Neural cell (in vitro differentiated cells): ENCODE measurements around the gene PANX2. TPM values are rescaled to one million over a fixed set of nuclear protein-coding genes. Genes with fewer than 3 reads are reported as not detected.
"Not testable (repeated sequence)": the region's sequence is repeated elsewhere in the genome, so short reads cannot be mapped to it uniquely, and the experiment has no call there.

Experiments
- H2AFZ ChIP-seq: fragments of 200-600, 300-800 bp; sonication (generic), shearing (Covaris generic); 2 replicates; pipeline ENCODE4 v1.6.0; 2014; ENCODE audit warnings: low read depth, mild to moderate bottlenecking, antibody characterized with exemption, low read length, moderate library complexity
- H3F3A ChIP-seq: fragments of 200-600 bp; shearing (Covaris generic); 2 replicates; pipeline ENCODE4 v1.6.1; 2016; ENCODE audit warnings: mild to moderate bottlenecking, moderate library complexity, mixed read lengths, antibody characterized with exemption, low read length; ENCODE audit not compliant: insufficient read depth, poor library complexity, severe bottlenecking
- H3K27ac ChIP-seq: fragments of 200-600, 300-800 bp; sonication (generic), shearing (Covaris generic); 2 replicates; pipeline ENCODE4 v1.5.1; 2014; ENCODE audit warnings: mild to moderate bottlenecking, low read length, moderate library complexity
- H3K27me3 ChIP-seq: fragments of 300-800, 200-600 bp; sonication (generic), shearing (Covaris generic); 2 replicates; pipeline ENCODE4 v1.6.0; 2014; ENCODE audit warnings: mild to moderate bottlenecking, low read depth, low read length, moderate library complexity; ENCODE audit not compliant: insufficient read depth
- H3K36me3 ChIP-seq: fragments of 300-800, 200-600 bp; sonication (generic), shearing (Covaris generic); 2 replicates; pipeline ENCODE4 v1.5.1; 2014; ENCODE audit warnings: mild to moderate bottlenecking, antibody characterized with exemption, low read length, moderate library complexity; ENCODE audit not compliant: insufficient read depth
- H3K4me2 ChIP-seq: fragments of 300-800, 200-600 bp; sonication (generic), shearing (Covaris generic); 2 replicates; pipeline ENCODE4 v1.6.0; 2014; ENCODE audit warnings: mild to moderate bottlenecking, low read length
- H3K4me3 ChIP-seq: fragments of 300-800, 200-600 bp; sonication (generic), shearing (Covaris generic); 2 replicates; pipeline ENCODE4 v1.5.1; 2014; ENCODE audit warnings: mild to moderate bottlenecking, low read length, moderate library complexity
- H3K79me2 ChIP-seq: fragments of 200-600 bp; shearing (Covaris generic); replicated peaks from 2 replicates; pipeline ENCODE4 v1.6.0; 2014; ENCODE audit warnings: mild to moderate bottlenecking, low read length, moderate library complexity; ENCODE audit not compliant: insufficient read depth
- H3K9ac ChIP-seq: fragments of 300-800, 200-600 bp; sonication (generic), shearing (Covaris generic); 2 replicates; pipeline ENCODE4 v1.6.1; 2016; ENCODE audit warnings: mild to moderate bottlenecking, low read length, mixed read lengths
- H3K9me2 ChIP-seq: fragments of 200-600 bp; shearing (Covaris generic); 2 replicates; pipeline ENCODE4 v1.6.1; 2016; ENCODE audit warnings: mild to moderate bottlenecking, low read length, mixed read lengths; ENCODE audit not compliant: insufficient read depth
- H3K9me3 ChIP-seq: fragments of 200-600, 300-800 bp; sonication (generic), shearing (Covaris generic); 2 replicates; pipeline ENCODE4 v1.6.1; 2016; ENCODE audit warnings: mild to moderate bottlenecking, mixed run types, low read length, moderate library complexity, mixed read lengths
- H4K20me1 ChIP-seq: fragments of 200-600 bp; shearing (Covaris generic); 2 replicates; pipeline ENCODE4 v1.6.1; 2016; ENCODE audit warnings: mild to moderate bottlenecking, mixed run types; ENCODE audit not compliant: insufficient read depth
- EP300 ChIP-seq: fragments of 450-650 bp; conservative IDR thresholded peaks from 2 replicates; pipeline ENCODE4 v1.6.1; 2014; ENCODE audit warnings: antibody characterized with exemption, mild to moderate bottlenecking, moderate library complexity; ENCODE audit not compliant: poor library complexity, severe bottlenecking
- EZH2 ChIP-seq: fragments of 200-600, 300-800 bp; shearing (Covaris generic), sonication (generic); IDR thresholded peaks from 2 replicates; pipeline ENCODE4 v1.6.1; 2014; ENCODE audit warnings: antibody characterized with exemption, low read length, borderline replicate concordance, mild to moderate bottlenecking; ENCODE audit not compliant: insufficient read depth, poor library complexity, severe bottlenecking
- MXI1 ChIP-seq: fragments of 450-650 bp; conservative IDR thresholded peaks from 2 replicates; pipeline ENCODE4 v1.6.1; 2014; ENCODE audit warnings: antibody characterized with exemption, mild to moderate bottlenecking; ENCODE audit not compliant: poor library complexity, severe bottlenecking
- POLR2AphosphoS5 ChIP-seq: IDR thresholded peaks from 2 replicates; pipeline ENCODE4 v1.6.1; 2012
- RAD21 ChIP-seq: fragments of 450-650 bp; conservative IDR thresholded peaks from 2 replicates; pipeline ENCODE4 v1.6.1; 2014; ENCODE audit warnings: antibody characterized with exemption, mild to moderate bottlenecking, moderate library complexity
- REST ChIP-seq: IDR thresholded peaks from 2 replicates; pipeline ENCODE4 v1.6.1; 2012; ENCODE audit warnings: borderline replicate concordance
- SMC3 ChIP-seq: fragments of 450-650 bp; conservative IDR thresholded peaks from 2 replicates; pipeline ENCODE4 v1.6.1; 2014; ENCODE audit warnings: antibody characterized with exemption, mild to moderate bottlenecking, moderate library complexity; ENCODE audit not compliant: poor library complexity
- TAF1 ChIP-seq: IDR thresholded peaks from 2 replicates; pipeline ENCODE4 v1.6.1; 2012; ENCODE audit warnings: low read depth
- polyA plus RNA-seq: library from polyadenylated mRNA; depleted of rRNA; stranded (reverse); fragments of >200 nt; gene quantifications from 2 replicates; pipeline ENCODE4 v1.2.3, GENCODE V29; 2014
- TF ChIP-seq, protein P1 (sequence below): fragments of 450-650 bp; IDR thresholded peaks from 2 replicates; pipeline ENCODE4 v1.5.1; 2014; ENCODE audit warnings: antibody characterized with exemption, mild to moderate bottlenecking, moderate library complexity; ENCODE audit not compliant: poor library complexity, severe bottlenecking

The PANX2 gene
- polyA plus RNA-seq, 1 donor from 2014 or later = 3.4 TPM

GRCh38 chr22:50136581-50137015 is 33.9 kb upstream of the PANX2 start:
- H3K9ac ChIP-seq = no peak overlapping the region
- H3K79me2 ChIP-seq = no peaks in the 10 kb centered on the region
- no peaks in the 10 kb centered on the region for H3F3A ChIP-seq
- no peak overlapping the region for H3K4me2 ChIP-seq
- H3K27ac ChIP-seq = no peak overlapping the region
- no peak overlapping the region for H2AFZ ChIP-seq
- no peaks in the 10 kb centered on the region for H3K9me2 ChIP-seq
- no peak for TF ChIP-seq MXI1
- no peak for TF ChIP-seq SMC3
- TF ChIP-seq POLR2AphosphoS5 = no peak
- no peak for TF ChIP-seq EP300
- TF ChIP-seq, protein P1, sequence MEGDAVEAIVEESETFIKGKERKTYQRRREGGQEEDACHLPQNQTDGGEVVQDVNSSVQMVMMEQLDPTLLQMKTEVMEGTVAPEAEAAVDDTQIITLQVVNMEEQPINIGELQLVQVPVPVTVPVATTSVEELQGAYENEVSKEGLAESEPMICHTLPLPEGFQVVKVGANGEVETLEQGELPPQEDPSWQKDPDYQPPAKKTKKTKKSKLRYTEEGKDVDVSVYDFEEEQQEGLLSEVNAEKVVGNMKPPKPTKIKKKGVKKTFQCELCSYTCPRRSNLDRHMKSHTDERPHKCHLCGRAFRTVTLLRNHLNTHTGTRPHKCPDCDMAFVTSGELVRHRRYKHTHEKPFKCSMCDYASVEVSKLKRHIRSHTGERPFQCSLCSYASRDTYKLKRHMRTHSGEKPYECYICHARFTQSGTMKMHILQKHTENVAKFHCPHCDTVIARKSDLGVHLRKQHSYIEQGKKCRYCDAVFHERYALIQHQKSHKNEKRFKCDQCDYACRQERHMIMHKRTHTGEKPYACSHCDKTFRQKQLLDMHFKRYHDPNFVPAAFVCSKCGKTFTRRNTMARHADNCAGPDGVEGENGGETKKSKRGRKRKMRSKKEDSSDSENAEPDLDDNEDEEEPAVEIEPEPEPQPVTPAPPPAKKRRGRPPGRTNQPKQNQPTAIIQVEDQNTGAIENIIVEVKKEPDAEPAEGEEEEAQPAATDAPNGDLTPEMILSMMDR = no peak
- TF ChIP-seq REST = no peak
- TF ChIP-seq TAF1 = no peak
- no peak for TF ChIP-seq EZH2
- no peak for TF ChIP-seq RAD21
- no peak overlapping the region for H3K4me3 ChIP-seq
- no peaks in the 10 kb centered on the region for H3K36me3 ChIP-seq
- H4K20me1 ChIP-seq = no peaks in the 10 kb centered on the region
- H3K9me3 ChIP-seq = no peaks in the 10 kb centered on the region
- no peaks in the 10 kb centered on the region for H3K27me3 ChIP-seq

GRCh38 chr22:50137277-50137676 is 33.3 kb upstream of the PANX2 start:
- not testable (repeated sequence) for H4K20me1 ChIP-seq, H3K79me2 ChIP-seq, H3K9me3 ChIP-seq, H3K27ac ChIP-seq, H3K9me2 ChIP-seq, H3K36me3 ChIP-seq, H2AFZ ChIP-seq, H3K9ac ChIP-seq, H3F3A ChIP-seq, H3K4me3 ChIP-seq, H3K4me2 ChIP-seq, H3K27me3 ChIP-seq

DNA sequence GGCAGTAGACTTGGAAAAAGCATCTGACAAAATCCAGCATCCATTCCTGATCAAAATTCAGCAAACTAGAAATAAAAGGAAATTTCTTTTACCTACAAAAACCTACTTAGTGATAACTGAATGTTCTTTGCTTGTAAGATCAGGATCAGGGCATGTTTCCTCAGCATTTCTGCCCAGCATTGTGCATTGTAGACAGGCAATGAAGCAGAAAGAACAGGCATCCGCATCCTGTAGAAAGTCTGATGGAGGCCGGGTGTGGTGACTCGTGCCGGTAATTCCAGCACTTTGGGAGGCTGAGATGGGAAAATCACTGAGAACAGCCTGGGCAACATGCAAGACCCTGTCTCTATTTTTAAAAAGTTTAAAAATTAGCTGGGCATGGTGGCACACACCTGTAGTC is 32.5 kb upstream of the PANX2 start:
- no peaks in the 10 kb centered on the region for H3K36me3 ChIP-seq
- no peaks in the 10 kb centered on the region for H3K9me2 ChIP-seq
- no peaks in the 10 kb centered on the region for H4K20me1 ChIP-seq
- TF ChIP-seq MXI1 (no peak), EP300 (no peak), EZH2 (no peak), TAF1 (no peak), SMC3 (no peak), REST (no peak), POLR2AphosphoS5 (no peak), RAD21 (no peak)
- TF ChIP-seq, protein P1 = no peak
- no peak overlapping the region for H2AFZ ChIP-seq
- H3K27me3 ChIP-seq = no peaks in the 10 kb centered on the region
- H3K4me3 ChIP-seq = no peak overlapping the region
- no peaks in the 10 kb centered on the region for H3K79me2 ChIP-seq
- H3K27ac ChIP-seq = no peak overlapping the region
- H3F3A ChIP-seq = no peaks in the 10 kb centered on the region
- H3K4me2 ChIP-seq = no peak overlapping the region
- no peaks in the 10 kb centered on the region for H3K9me3 ChIP-seq
- H3K9ac ChIP-seq = no peak overlapping the region
